Muscle layer of colon (tissue), 2 donors: ENCODE results near the gene CLEC2D.
"Not testable (repeated sequence)": the region's sequence is repeated elsewhere in the genome, so short reads cannot be mapped to it uniquely, and the experiment has no call there.

Experiments
- H3K27ac ChIP-seq: one replicate; pipeline ENCODE4 v1.7.0; 2013; ENCODE audit warnings: low read depth, mild to moderate bottlenecking, low read length, moderate library complexity
- H3K27me3 ChIP-seq, 2 donors: one replicate each; pipeline ENCODE4 v1.7.0; 2013; ENCODE audit warnings: low read length in 2 of 2, mild to moderate bottlenecking in 2 of 2; ENCODE audit not compliant: insufficient read depth in 2 of 2, control insufficient read depth in 1 of 2
- H3K36me3 ChIP-seq: one replicate; pipeline ENCODE4 v1.7.0; 2013; ENCODE audit warnings: mild to moderate bottlenecking, low read length; ENCODE audit not compliant: insufficient read depth
- H3K4me1 ChIP-seq: one replicate; pipeline ENCODE4 v1.7.0; 2013; ENCODE audit warnings: mild to moderate bottlenecking, low read length; ENCODE audit not compliant: insufficient read depth
- H3K4me3 ChIP-seq, 2 donors: one replicate each; pipeline ENCODE4 v1.7.0; 2013; ENCODE audit warnings: low read length in 2 of 2, low read depth in 1 of 2, mild to moderate bottlenecking in 1 of 2, moderate library complexity in 1 of 2
- H3K9ac ChIP-seq: one replicate; pipeline ENCODE4 v1.7.0; 2013; ENCODE audit warnings: low read length
- H3K9me3 ChIP-seq: one replicate; pipeline ENCODE4 v1.7.0; 2013; ENCODE audit warnings: mild to moderate bottlenecking, low read length
- donor health status: abdominal sarcoma.
- donor health status: Adenocarcinoma of cecum.

Gene CLEC2D

DNA sequence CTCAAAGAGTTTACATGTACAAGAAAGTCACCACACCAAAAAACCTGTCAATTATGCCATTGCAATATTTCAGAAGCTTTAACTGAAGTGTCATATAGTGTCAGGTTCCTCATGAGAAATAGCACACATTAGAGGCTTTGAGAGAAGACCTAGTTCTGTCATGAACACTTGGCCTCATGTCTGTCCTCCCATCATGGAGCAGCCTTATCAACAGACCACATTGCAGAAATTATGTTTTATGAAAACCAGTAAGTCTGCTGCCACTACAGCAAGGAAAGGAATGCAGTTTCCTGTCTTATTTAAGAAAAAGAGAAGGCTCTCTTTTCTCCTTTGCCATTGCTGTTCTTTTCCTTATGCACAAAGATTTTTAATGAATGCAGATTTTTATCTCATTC is 26.2 kb upstream of the CLEC2D start:
- no peaks in the 10 kb centered on the region for H3K4me1 ChIP-seq
- no peaks in the 10 kb centered on the region for H3K36me3 ChIP-seq
- no peaks in the 10 kb centered on the region for H3K27me3 ChIP-seq
- H3K9ac ChIP-seq = no peak overlapping the region
- no peak overlapping the region for H3K4me3 ChIP-seq
- no peak overlapping the region for H3K27ac ChIP-seq
- no peaks in the 10 kb centered on the region for H3K9me3 ChIP-seq

- not testable (repeated sequence) for H3K4me3 ChIP-seq, H3K36me3 ChIP-seq, H3K27ac ChIP-seq, H3K27me3 ChIP-seq, H3K4me1 ChIP-seq, H3K9me3 ChIP-seq, H3K9ac ChIP-seq
These were observed 24.4 kb upstream of the CLEC2D start for GRCh38 chr12:9644985-9645551.

- H3K4me1 ChIP-seq = peaks cover 6% of the 10 kb centered on the region
- no peaks in the 10 kb centered on the region for H3K27me3 ChIP-seq
- H3K9me3 ChIP-seq = no peaks in the 10 kb centered on the region
- H3K27ac ChIP-seq = peak overlapping the region; percentile 79
- peak overlapping the region; percentile 47 to 72 for H3K4me3 ChIP-seq
- H3K9ac ChIP-seq = no peak overlapping the region
- H3K36me3 ChIP-seq = no peaks in the 10 kb centered on the region
These were observed 22.4 kb upstream of the CLEC2D start for GRCh38 chr12:9646794-9647781.

- no peaks in the 10 kb centered on the region for H3K9me3 ChIP-seq
- H3K27ac ChIP-seq = peak overlapping the region; percentile 79
- peaks cover 6% of the 10 kb centered on the region for H3K4me1 ChIP-seq
- peak overlapping the region; percentile 68 for H3K9ac ChIP-seq
- H3K36me3 ChIP-seq = no peaks in the 10 kb centered on the region
- no peaks in the 10 kb centered on the region for H3K27me3 ChIP-seq
- H3K4me3 ChIP-seq = peak overlapping the region; percentile 47 to 72
These were observed 21.4 kb upstream of the CLEC2D start for GRCh38 chr12:9647825-9648700.

DNA sequence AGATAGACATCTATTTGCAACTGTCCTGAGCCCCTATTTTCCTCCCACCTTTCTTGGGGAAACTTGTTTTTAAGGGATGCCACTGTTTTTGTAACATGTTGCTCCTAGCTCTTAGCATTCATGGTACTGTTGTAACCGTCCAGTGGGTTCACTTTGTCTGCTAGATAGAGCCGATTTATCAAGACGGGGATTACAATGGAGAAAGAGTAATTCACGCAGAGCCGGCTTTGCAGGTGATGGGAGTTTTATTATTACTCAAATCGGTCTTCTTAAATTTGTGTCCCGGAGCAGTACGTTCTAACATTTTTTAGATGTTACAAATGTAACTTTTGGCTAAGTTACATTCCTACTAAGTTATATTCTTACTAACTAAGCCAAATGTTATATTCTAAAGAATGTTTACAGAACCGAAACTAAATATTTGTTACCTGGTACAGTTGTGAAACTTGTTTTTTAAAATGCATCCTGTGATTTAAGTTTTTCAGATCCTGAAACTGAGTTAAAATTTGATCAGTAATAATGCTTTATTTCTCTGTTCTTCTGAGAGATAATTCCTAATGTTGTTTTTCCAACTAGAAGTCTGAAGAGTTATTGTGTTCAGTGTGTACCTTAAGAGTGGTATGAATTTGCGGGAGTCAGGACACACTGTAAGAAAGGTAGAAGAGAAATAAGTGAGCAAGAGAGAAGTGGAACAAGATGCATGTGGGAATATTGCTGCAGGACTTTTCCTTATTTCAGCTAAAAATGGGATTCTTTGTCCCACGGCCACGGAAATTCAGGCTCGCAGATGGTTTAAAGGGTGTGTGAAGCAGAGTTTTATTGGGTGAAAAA is 20.6 kb upstream of the CLEC2D start:
- Histone ChIP-seq H3K9me3 (no peaks in the 10 kb centered on the region), H3K27me3 (no peaks in the 10 kb centered on the region), H3K4me1 (peaks cover 6% of the 10 kb centered on the region), H3K9ac (peak overlapping the region; percentile 68), H3K27ac (peak overlapping the region; percentile 65), H3K36me3 (peaks cover 4% of the 10 kb centered on the region), H3K4me3 (peak overlapping the region; percentile 47 to 72)

DNA sequence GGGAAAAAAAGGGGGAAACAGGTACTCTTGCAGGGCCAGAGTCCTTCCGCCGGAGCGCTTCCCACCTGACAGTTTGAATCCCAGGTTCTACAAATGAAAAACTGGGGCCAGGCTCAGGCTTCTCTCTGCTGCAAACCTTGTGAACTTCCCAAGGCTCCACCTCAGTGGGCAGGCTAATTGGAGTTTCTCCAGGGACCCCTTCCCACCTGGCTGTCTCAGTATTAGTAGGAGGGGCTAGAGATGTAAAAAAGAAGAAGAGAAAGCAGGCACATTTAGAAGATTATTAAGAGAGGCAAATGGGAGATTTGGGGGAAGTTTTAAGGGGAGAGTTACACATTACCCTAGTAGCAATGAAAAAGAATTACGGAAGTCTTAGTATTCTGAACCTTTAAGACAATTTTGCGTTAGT is 20.0 kb upstream of the CLEC2D start:
- Histone ChIP-seq H3K4me1 (peaks cover 6% of the 10 kb centered on the region), H3K9me3 (no peaks in the 10 kb centered on the region), H3K36me3 (peaks cover 10% of the 10 kb centered on the region), H3K9ac (peak overlapping the region; percentile 68), H3K27ac (peak overlapping the region; percentile 65), H3K4me3 (peak overlapping the region; percentile 47 to 72), H3K27me3 (no peaks in the 10 kb centered on the region)

- H3K4me3 ChIP-seq = no peak overlapping the region
- no peaks in the 10 kb centered on the region for H3K9me3 ChIP-seq
- no peak overlapping the region for H3K9ac ChIP-seq
- H3K36me3 ChIP-seq = peaks cover 12% of the 10 kb centered on the region
- H3K27ac ChIP-seq = no peak overlapping the region
- no peaks in the 10 kb centered on the region for H3K27me3 ChIP-seq
- peaks cover 6% of the 10 kb centered on the region for H3K4me1 ChIP-seq
These were observed 19.3 kb upstream of the CLEC2D start for GRCh38 chr12:9650151-9650576.

GRCh38 chr12:9651265-9651729 is 18.2 kb upstream of the CLEC2D start:
- H3K9ac ChIP-seq = no peak overlapping the region
- no peaks in the 10 kb centered on the region for H3K27me3 ChIP-seq
- H3K27ac ChIP-seq = no peak overlapping the region
- H3K4me1 ChIP-seq = peaks cover 6% of the 10 kb centered on the region
- no peak overlapping the region for H3K4me3 ChIP-seq
- H3K9me3 ChIP-seq = no peaks in the 10 kb centered on the region
- peaks cover 17% of the 10 kb centered on the region for H3K36me3 ChIP-seq

DNA sequence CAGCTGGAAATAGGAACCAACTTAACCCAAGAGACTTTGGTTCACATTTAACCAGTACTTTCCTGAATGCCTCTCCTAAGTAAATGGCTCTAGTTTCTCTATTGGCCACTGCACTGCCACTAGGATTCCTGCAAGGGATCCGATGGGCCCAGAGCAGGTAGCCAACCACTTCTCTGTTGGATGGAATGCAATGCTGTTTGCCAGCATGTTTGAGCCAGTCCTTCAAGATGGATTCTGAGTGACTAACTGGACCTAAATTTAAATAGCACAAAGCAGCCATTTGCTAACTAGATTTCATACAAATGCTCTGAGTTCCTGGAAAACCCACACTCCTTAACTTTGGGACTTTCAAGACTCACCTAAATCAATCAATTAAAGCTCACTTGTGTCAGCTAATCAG is 9.5 kb upstream of the CLEC2D start:
- H3K9ac ChIP-seq = no peak overlapping the region
- H3K9me3 ChIP-seq = no peaks in the 10 kb centered on the region
- H3K36me3 ChIP-seq = peaks cover 47% of the 10 kb centered on the region
- no peak overlapping the region for H3K4me3 ChIP-seq
- H3K27me3 ChIP-seq = no peaks in the 10 kb centered on the region
- no peak overlapping the region for H3K27ac ChIP-seq
- H3K4me1 ChIP-seq = no peaks in the 10 kb centered on the region

- H3K4me1 ChIP-seq = no peaks in the 10 kb centered on the region
- no peaks in the 10 kb centered on the region for H3K27me3 ChIP-seq
- H3K9ac ChIP-seq = no peak overlapping the region
- H3K4me3 ChIP-seq = no peak overlapping the region
- H3K27ac ChIP-seq = no peak overlapping the region
- H3K36me3 ChIP-seq = peaks cover 41% of the 10 kb centered on the region
- no peaks in the 10 kb centered on the region for H3K9me3 ChIP-seq
These were observed 7.8 kb upstream of the CLEC2D start for GRCh38 chr12:9661720-9662119.
